ENCODE data around the gene BAIAP2.

BAIAP2 gene

DNA sequence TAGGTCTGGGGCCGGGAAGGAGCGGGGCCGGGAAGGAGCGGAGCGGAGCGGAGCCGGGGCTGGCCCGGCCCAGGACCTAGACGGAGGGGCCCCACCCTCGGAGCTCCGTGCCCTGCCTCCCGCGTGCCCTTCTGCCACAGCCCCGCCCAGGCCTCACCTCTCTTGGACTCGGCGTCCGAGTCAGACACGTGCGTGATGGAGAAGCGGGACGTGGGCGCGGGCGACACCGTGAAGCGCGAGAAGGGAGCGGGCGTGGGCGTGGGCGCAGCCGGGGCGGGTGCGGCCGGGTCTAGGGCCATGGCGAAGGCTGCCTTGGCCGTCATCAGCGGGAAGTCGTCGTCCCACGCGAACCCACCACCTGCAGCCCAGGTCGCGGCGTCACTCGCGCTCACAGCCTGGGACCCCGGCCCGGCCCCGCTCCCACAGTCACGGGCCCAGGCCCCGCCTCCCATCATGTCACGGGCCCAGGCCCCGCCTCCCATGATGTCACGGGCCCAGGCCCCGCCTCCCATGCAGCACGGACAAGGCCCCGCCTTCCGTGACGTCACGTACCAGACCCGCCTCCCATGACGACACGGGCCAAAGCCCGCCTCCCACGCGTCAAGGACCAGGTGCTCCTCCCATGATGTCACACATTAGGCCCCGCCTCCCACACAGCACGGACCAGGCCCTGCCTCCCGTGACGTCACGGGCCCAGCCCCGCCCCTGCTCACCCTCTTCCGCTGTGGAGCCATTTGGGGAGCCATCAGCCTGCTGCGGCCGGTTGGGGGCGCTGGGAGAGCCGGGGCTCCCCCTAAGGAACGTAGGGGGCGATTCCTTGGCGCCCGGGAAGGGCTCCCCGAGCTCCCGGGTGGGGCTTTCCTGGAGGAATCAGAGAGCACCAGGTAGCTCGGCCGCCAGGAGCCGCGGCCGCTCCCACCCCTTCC is 84.5 kb downstream of the BAIAP2 start:
- H3K4me3 ChIP-seq (replicated peaks; ENCODE audit: low read depth, low read length), result peak overlapping the region; percentile 34
- DNase-seq (ENCODE audit: extremely low read depth, low read depth), result peak; percentile 50
- TF ChIP-seq, protein P1, sequence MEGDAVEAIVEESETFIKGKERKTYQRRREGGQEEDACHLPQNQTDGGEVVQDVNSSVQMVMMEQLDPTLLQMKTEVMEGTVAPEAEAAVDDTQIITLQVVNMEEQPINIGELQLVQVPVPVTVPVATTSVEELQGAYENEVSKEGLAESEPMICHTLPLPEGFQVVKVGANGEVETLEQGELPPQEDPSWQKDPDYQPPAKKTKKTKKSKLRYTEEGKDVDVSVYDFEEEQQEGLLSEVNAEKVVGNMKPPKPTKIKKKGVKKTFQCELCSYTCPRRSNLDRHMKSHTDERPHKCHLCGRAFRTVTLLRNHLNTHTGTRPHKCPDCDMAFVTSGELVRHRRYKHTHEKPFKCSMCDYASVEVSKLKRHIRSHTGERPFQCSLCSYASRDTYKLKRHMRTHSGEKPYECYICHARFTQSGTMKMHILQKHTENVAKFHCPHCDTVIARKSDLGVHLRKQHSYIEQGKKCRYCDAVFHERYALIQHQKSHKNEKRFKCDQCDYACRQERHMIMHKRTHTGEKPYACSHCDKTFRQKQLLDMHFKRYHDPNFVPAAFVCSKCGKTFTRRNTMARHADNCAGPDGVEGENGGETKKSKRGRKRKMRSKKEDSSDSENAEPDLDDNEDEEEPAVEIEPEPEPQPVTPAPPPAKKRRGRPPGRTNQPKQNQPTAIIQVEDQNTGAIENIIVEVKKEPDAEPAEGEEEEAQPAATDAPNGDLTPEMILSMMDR (IDR thresholded peaks at IDR 0.05; ENCODE audit: low read depth, low read length, missing control alignments), result peak; percentile 16

- TF ChIP-seq, protein P1 (IDR thresholded peaks at IDR 0.05; ENCODE audit: low read depth, low read length, missing control alignments), result no peak
- no peak for DNase-seq (ENCODE audit: extremely low read depth, low read depth)
- no peak overlapping the region for H3K4me3 ChIP-seq (replicated peaks; ENCODE audit: low read depth, low read length)
Measured at GRCh38 chr17:81120149-81120484, 85.2 kb downstream of the BAIAP2 start.

GRCh38 chr17:81120695-81121621 is 86.0 kb downstream of the BAIAP2 start:
- no peak overlapping the region for H3K4me3 ChIP-seq (replicated peaks; ENCODE audit: low read depth, low read length)
- DNase-seq (ENCODE audit: extremely low read depth, low read depth), result no peak
- TF ChIP-seq, protein P1 (IDR thresholded peaks at IDR 0.05; ENCODE audit: low read depth, low read length, missing control alignments), result no peak

- DNase-seq (ENCODE audit: extremely low read depth, low read depth), result no peak
- TF ChIP-seq, protein P1 (IDR thresholded peaks at IDR 0.05; ENCODE audit: low read depth, low read length, missing control alignments), result no peak
- H3K4me3 ChIP-seq (replicated peaks; ENCODE audit: low read depth, low read length), result no peak overlapping the region
Measured at GRCh38 chr17:81121841-81122733, 87.1 kb downstream of the BAIAP2 start.

DNA sequence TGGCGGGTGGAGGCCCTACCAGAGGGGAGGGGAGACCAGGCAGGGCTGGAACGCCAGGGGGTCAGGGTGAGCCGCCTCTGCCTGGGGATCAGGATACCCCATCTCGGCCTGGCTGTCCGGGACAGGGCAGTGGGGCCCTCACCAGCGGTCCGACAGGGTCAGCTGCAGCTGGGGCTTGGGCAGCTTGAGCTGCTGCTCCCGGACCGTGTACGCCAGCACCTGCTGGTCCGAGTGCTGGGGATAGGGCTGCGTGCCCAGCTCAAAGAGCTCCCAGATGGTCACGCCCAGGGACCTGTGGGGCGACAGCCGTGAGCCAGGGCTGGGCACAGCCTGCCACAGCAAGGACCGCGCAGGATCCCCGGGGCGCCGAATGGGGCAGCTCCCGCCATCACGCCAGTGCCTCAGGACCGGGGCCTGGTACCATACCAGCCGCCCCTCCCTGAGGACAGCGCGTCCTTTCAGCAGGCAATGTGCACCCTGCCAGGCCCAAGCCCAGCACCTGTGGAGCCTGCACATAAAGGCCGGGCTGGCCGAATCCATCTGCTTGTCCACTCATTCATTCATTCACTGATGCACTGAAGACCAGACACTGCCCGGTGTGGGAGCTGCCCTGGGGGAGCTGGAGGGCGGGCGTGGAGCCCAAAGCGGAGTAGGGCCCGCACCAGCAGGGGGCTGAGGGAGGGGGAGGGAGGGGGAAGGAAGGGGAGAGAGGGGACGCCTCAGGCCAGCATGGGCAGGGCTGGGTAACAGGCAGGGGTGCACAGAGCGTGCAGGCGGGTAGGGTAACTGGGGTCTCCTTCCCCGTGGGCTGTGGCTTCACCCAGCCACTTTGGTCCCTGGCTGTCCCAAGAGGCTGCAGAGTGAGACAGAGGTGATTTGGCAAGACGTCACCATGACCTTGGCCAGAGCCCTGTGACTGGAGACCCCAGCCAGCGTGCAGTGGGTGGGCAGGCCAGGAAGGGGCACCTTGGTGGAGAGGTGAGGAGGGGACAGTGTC is 88.4 kb downstream of the BAIAP2 start:
- H3K4me3 ChIP-seq (replicated peaks; ENCODE audit: low read depth, low read length), result no peak overlapping the region
- DNase-seq (ENCODE audit: extremely low read depth, low read depth), result no peak
- TF ChIP-seq, protein P1 (IDR thresholded peaks at IDR 0.05; ENCODE audit: low read depth, low read length, missing control alignments), result no peak
